IMR-90 (cell line): ENCODE results near the gene CYFIP2.

ENCODE experiments used
- CEBPB ChIP-seq: IDR thresholded peaks from 2 replicates; pipeline ENCODE4 v1.6.1; 2012; ENCODE audit warnings: low read depth, low read length, improper control_type of control experiment
- CHD1 ChIP-seq: IDR thresholded peaks from 2 replicates; pipeline ENCODE4 v1.6.1; 2012; ENCODE audit warnings: low read depth, low read length, improper control_type of control experiment
- CTCF ChIP-seq: conservative IDR thresholded peaks from 2 replicates; pipeline ENCODE4 v1.5.1; 2012; ENCODE audit warnings: mild to moderate bottlenecking, low read depth, low read length, improper control_type of control experiment
- ELK1 ChIP-seq: fragments of 150-350 bp; IDR thresholded peaks from 2 replicates; pipeline ENCODE4 v1.6.1; 2016; ENCODE audit warnings: low read depth, mild to moderate bottlenecking, low read length, moderate library complexity, borderline replicate concordance
- MAFK ChIP-seq: IDR thresholded peaks from 2 replicates; pipeline ENCODE4 v1.6.1; 2012; ENCODE audit warnings: low read depth, low read length, improper control_type of control experiment
- POLR2A ChIP-seq: IDR thresholded peaks from 2 replicates; pipeline ENCODE4 v1.6.1; 2012; ENCODE audit warnings: mild to moderate bottlenecking, low read depth, low read length
- RAD21 ChIP-seq: IDR thresholded peaks from 2 replicates; pipeline ENCODE4 v1.6.1; 2012; ENCODE audit warnings: low read length, improper control_type of control experiment
- RCOR1 ChIP-seq: IDR thresholded peaks from 2 replicates; pipeline ENCODE4 v1.6.1; 2012; ENCODE audit warnings: mild to moderate bottlenecking, low read length, improper control_type of control experiment; ENCODE audit not compliant: insufficient replicate concordance
- RFX5 ChIP-seq: IDR thresholded peaks from 2 replicates; pipeline ENCODE4 v1.8.0; 2012; ENCODE audit warnings: low read depth, mild to moderate bottlenecking, low read length, moderate library complexity
- SMC3 ChIP-seq: fragments of 150-350 bp; IDR thresholded peaks from 2 replicates; pipeline ENCODE4 v1.6.1; 2016; ENCODE audit warnings: low read depth, mild to moderate bottlenecking, antibody characterized with exemption, low read length, moderate library complexity
- USF2 ChIP-seq: fragments of 150-350 bp; IDR thresholded peaks from 2 replicates; pipeline ENCODE4 v1.6.1; 2017; ENCODE audit warnings: mild to moderate bottlenecking, antibody characterized with exemption, low read length, low read depth

GRCh38 chr5:157384971-157385709, 119.2 kb downstream of the CYFIP2 start:
- no peak for TF ChIP-seq CTCF
- no peak for TF ChIP-seq RCOR1
- no peak for TF ChIP-seq RAD21
- TF ChIP-seq RFX5, result no peak
- no peak for TF ChIP-seq MAFK
- no peak for TF ChIP-seq POLR2A
- no peak for TF ChIP-seq CEBPB
- no peak for TF ChIP-seq USF2
- TF ChIP-seq ELK1, result no peak
- TF ChIP-seq CHD1, result no peak
- no peak for TF ChIP-seq SMC3
